IMR-90 (cell line): ENCODE results near the gene BTN1A1. TPM values are rescaled to one million over a fixed set of nuclear protein-coding genes. Genes with fewer than 3 reads are reported as not detected.

Experiments
- ATAC-seq: fragments of 200-7000 bp; cut with Tn5 transposase; 2 replicates; pipeline ENCODE4 v1.9.1; 2020; ENCODE audit warnings: low read depth, mild to moderate bottlenecking, moderate library complexity
- BruUV-seq: library from RNA; stranded (reverse); fragments of 400-500 nt; replicated peaks from 2 replicates; lab custom pipeline; 2021; lab: Mats Ljungman, UMichigan
- CTCF ChIA-PET: fragments of 300-600 bp; formaldehyde crosslinking; extraction: SDS; loops from one replicate; lab custom pipeline; 2021; ENCODE audit warnings: antibody characterized with exemption; lab: Yijun Ruan, JAX
- POLR2A ChIA-PET: fragments of 300-600 bp; sonication (Branson Sonifier 250); formaldehyde crosslinking; loops from one replicate; lab custom pipeline; 2022; ENCODE audit warnings: antibody characterized with exemption; ENCODE audit not compliant: unreplicated experiment; lab: Charles Lee
- DNase-seq: peaks from one replicate; pipeline ENCODE4 v3.0.0; 2013
- H2AFZ ChIP-seq: replicated peaks from 2 replicates; pipeline ENCODE3; 2013; ENCODE audit warnings: low read length, mild to moderate bottlenecking; ENCODE audit not compliant: poor library complexity
- H2AK5ac ChIP-seq: 2 replicates; pipeline ENCODE4 v1.6.1; 2013; ENCODE audit warnings: low read depth, low read length, inconsistent platforms
- H2AK9ac ChIP-seq: replicated peaks from 2 replicates; pipeline ENCODE3; 2013; ENCODE audit warnings: mild to moderate bottlenecking, low read depth, low read length, moderate library complexity; ENCODE audit not compliant: poor library complexity
- H2BK120ac ChIP-seq: 2 replicates; pipeline ENCODE4 v1.6.1; 2013; ENCODE audit warnings: low read depth, low read length, inconsistent platforms
- H2BK15ac ChIP-seq: 3 replicates; pipeline ENCODE4 v1.6.1; 2013; ENCODE audit warnings: low read depth, low read length, inconsistent platforms
- H2BK20ac ChIP-seq: 2 replicates; pipeline ENCODE4 v1.6.1; 2013; ENCODE audit warnings: low read depth, mild to moderate bottlenecking, inconsistent platforms, low read length, moderate library complexity
- H2BK5ac ChIP-seq: 2 replicates; pipeline ENCODE4 v1.6.1; 2013; ENCODE audit warnings: mild to moderate bottlenecking, low read depth, low read length, inconsistent platforms; ENCODE audit not compliant: poor library complexity, severe bottlenecking
- H3K14ac ChIP-seq: replicated peaks from 2 replicates; pipeline ENCODE4 v1.6.1; 2013; ENCODE audit warnings: low read depth, low read length, inconsistent platforms
- H3K18ac ChIP-seq: 2 replicates; pipeline ENCODE4 v1.6.1; 2013; ENCODE audit warnings: low read depth, low read length, control low read depth
- H3K23ac ChIP-seq: 2 replicates; pipeline ENCODE4 v1.6.1; 2013; ENCODE audit warnings: low read depth, low read length, inconsistent platforms
- H3K27ac ChIP-seq: 2 replicates; pipeline ENCODE4 v1.5.1; 2013; ENCODE audit warnings: mild to moderate bottlenecking, control low read depth, low read length; ENCODE audit not compliant: insufficient read depth
- H3K27me3 ChIP-seq: 2 replicates; pipeline ENCODE4 v1.6.1; 2013; ENCODE audit warnings: low read length; ENCODE audit not compliant: control insufficient read depth, insufficient read depth
- H3K36me3 ChIP-seq: 2 replicates; pipeline ENCODE4 v1.6.1; 2013; ENCODE audit warnings: low read length, mixed read lengths; ENCODE audit not compliant: control insufficient read depth, insufficient read depth
- H3K4ac ChIP-seq: 2 replicates; pipeline ENCODE4 v1.6.1; 2013; ENCODE audit warnings: low read depth, low read length, inconsistent platforms
- H3K4me1 ChIP-seq: 2 replicates; pipeline ENCODE4 v1.6.1; 2013; ENCODE audit warnings: low read length, mixed read lengths; ENCODE audit not compliant: control insufficient read depth, insufficient read depth
- H3K4me2 ChIP-seq: 2 replicates; pipeline ENCODE4 v1.6.1; 2013; ENCODE audit warnings: low read depth, mild to moderate bottlenecking, control low read depth, low read length, moderate library complexity
- H3K4me3 ChIP-seq: 2 replicates; pipeline ENCODE4 v1.5.1; 2013; ENCODE audit warnings: low read depth, mild to moderate bottlenecking, control low read depth, low read length, moderate library complexity; ENCODE audit not compliant: insufficient read depth
- H3K56ac ChIP-seq: 2 replicates; pipeline ENCODE4 v1.6.1; 2013; ENCODE audit warnings: low read length, inconsistent platforms; ENCODE audit not compliant: insufficient read depth; ENCODE audit errors: extremely low read depth
- H3K79me1 ChIP-seq, 2 experiments: 2 replicates each; pipeline ENCODE4 v1.6.1; 2013; ENCODE audit warnings: low read length in 2 of 2, inconsistent platforms in 1 of 2, low read depth in 1 of 2
- H3K9ac ChIP-seq: 2 replicates; pipeline ENCODE4 v1.6.1; 2013; ENCODE audit warnings: low read depth, low read length, control low read depth
- H3K9me1 ChIP-seq: 2 replicates; pipeline ENCODE4 v1.6.1; 2013; ENCODE audit warnings: low read length, inconsistent platforms; ENCODE audit not compliant: insufficient read depth
- H3K9me3 ChIP-seq: 2 replicates; pipeline ENCODE4 v1.6.1; 2013; ENCODE audit warnings: low read length; ENCODE audit not compliant: control insufficient read depth, insufficient read depth
- H4K20me1 ChIP-seq: 2 replicates; pipeline ENCODE4 v1.6.1; 2013; ENCODE audit warnings: low read length, inconsistent platforms; ENCODE audit not compliant: insufficient read depth
- H4K5ac ChIP-seq: 2 replicates; pipeline ENCODE4 v1.6.1; 2013; ENCODE audit warnings: mild to moderate bottlenecking, low read depth, low read length, control low read depth
- H4K8ac ChIP-seq, 2 experiments: 2 replicates each; pipeline ENCODE4 v1.6.1; 2013; ENCODE audit warnings: low read depth in 2 of 2, low read length in 2 of 2, control low read depth in 1 of 2, inconsistent platforms in 1 of 2
- H4K91ac ChIP-seq: 2 replicates; pipeline ENCODE4 v1.6.1; 2013; ENCODE audit warnings: low read depth, low read length, inconsistent platforms; ENCODE audit not compliant: insufficient read depth
- FOS ChIP-seq: fragments of 150-350 bp; IDR thresholded peaks from 2 replicates; pipeline ENCODE4 v1.6.1; 2016; ENCODE audit warnings: low read depth, low read length
- NFE2L2 ChIP-seq: fragments of 150-350 bp; IDR thresholded peaks from 2 replicates; pipeline ENCODE4 v1.6.1; 2016; ENCODE audit warnings: low read depth, mild to moderate bottlenecking, low read length
- POLR2A ChIP-seq: IDR thresholded peaks from 2 replicates; pipeline ENCODE4 v1.6.1; 2012; ENCODE audit warnings: mild to moderate bottlenecking, low read depth, low read length
- RCOR1 ChIP-seq: IDR thresholded peaks from 2 replicates; pipeline ENCODE4 v1.6.1; 2012; ENCODE audit warnings: mild to moderate bottlenecking, low read length, improper control_type of control experiment; ENCODE audit not compliant: insufficient replicate concordance
- WGBS, 2 experiments: methylation state at CpG; one replicate each; pipeline versions ENCODE4 v1.1.5 to v1.1.7; 2013; ENCODE audit warnings: missing lambda C conversion rate in 2 of 2; ENCODE audit not compliant: insufficient read length in 1 of 2; ENCODE audit errors: extremely low coverage in 2 of 2; 5-methylcytosine and 5-hydroxymethylcytosine counted together
- dilution Hi-C: fragments of 300-500 bp; cut with HindIII; formaldehyde crosslinking; loops from one replicate; pipeline ENCODE4 v1.14.3; 2018; ENCODE audit warnings: low sequenced_read_pairs; ENCODE audit not compliant: unreplicated experiment
- in situ Hi-C: fragments of 300-500 bp; cut with MboI; formaldehyde crosslinking; loops from 3 replicates; pipeline ENCODE4 v1.14.3; 2019; ENCODE audit warnings: low sequenced_read_pairs, inconsistent platforms, mixed read lengths
- intact Hi-C: fragments of 100-400 bp; cut with micrococcal nuclease; formaldehyde crosslinking; loops from 2 replicates; pipeline ENCODE4 v1.10.0; 2022
- polyA plus RNA-seq, 3 experiments: library from polyadenylated mRNA; depleted of rRNA; stranded (reverse); fragments of >200 nt; gene quantifications; 2 replicates each; pipeline ENCODE4 v1.2.3, GENCODE V29; 2012; ENCODE audit warnings: low replicate concordance in 1 of 3
- total RNA-seq: library from RNA; depleted of rRNA; stranded (reverse); fragments of >200 nt; gene quantifications from 2 replicates; pipeline ENCODE4 v1.2.3, GENCODE V29; 2012
- TF ChIP-seq, protein P1 (sequence below): conservative IDR thresholded peaks from 2 replicates; pipeline ENCODE4 v1.5.1; 2012; ENCODE audit warnings: mild to moderate bottlenecking, low read depth, low read length, improper control_type of control experiment

BTN1A1 gene
- total and polyA plus RNA-seq, 2 of the 4 experiments (the other 2 are of a cell fraction): not detected

DNA sequence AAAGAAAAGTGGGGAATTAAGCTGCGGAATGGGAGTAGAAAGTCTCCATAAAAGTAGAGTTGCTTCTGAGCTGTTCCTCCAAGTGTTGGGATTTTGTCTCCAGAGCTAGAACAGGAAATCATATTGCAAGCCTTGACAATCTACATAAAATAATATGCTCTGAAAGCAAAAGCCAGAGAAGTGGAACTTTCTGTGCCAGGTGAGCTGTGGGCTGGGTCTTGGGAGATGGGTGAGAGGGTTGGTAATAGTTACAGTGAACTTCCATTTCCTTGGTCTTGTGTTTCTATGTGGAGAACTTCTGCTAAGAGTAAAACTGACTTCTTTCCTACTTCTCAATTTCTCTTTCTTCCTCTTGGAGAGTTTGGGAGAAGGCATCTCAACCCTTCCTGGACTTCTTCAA lies 31.8 kb downstream of the BTN1A1 start:
- Histone ChIP-seq H3K27ac (no peak overlapping the region), H2BK5ac (no peak overlapping the region), H4K20me1 (no peaks in the 10 kb centered on the region), H2BK15ac (no peak overlapping the region), H3K14ac (no peak overlapping the region), H3K4me3 (no peak overlapping the region), H2BK120ac (no peak overlapping the region), H3K9ac (no peak overlapping the region), H3K4ac (no peak overlapping the region), H3K9me3 (no peaks in the 10 kb centered on the region), H3K9me1 (peaks cover 3% of the 10 kb centered on the region; the same call in 1 of the 2 replicates), H2BK20ac (no peak overlapping the region), H4K8ac (no peak overlapping the region), H3K27me3 (no peaks in the 10 kb centered on the region), H3K18ac (no peak overlapping the region), H3K4me2 (no peak overlapping the region), H4K5ac (no peak overlapping the region), H2AFZ (no peak overlapping the region), H3K23ac (0 out of 2 replicates have a peak overlapping the region, but pooled peaks have one; percentile 19), H4K91ac (no peak overlapping the region), H3K79me1 (no peaks in the 10 kb centered on the region; a peak in 1 of 4 replicates), H3K4me1 (peaks cover 2% of the 10 kb centered on the region; the same call in 1 of the 2 replicates), H2AK9ac (no peak overlapping the region), H3K56ac (no peak overlapping the region), H2AK5ac (no peak overlapping the region), H3K36me3 (no peaks in the 10 kb centered on the region)
- BruUV-seq: no TSS peak
- no peak for ATAC-seq
- CTCF ChIA-PET: no interaction called here
- POLR2A ChIA-PET: interaction anchor here (0.6 kb wide), 1 partner anchor 616 kb away, joined by 15 read pairs; no protein-coding TSS in a partner anchor
- dilution Hi-C loops (no loop called here), in situ Hi-C loops (no loop called here), intact Hi-C loops (loop anchor here (2.0 kb wide), 1 partner anchor 191 kb away; no protein-coding TSS in a partner anchor)
- TF ChIP-seq POLR2A (no peak), RCOR1 (no peak), NFE2L2 (no peak), FOS (no peak)
- TF ChIP-seq, protein P1, sequence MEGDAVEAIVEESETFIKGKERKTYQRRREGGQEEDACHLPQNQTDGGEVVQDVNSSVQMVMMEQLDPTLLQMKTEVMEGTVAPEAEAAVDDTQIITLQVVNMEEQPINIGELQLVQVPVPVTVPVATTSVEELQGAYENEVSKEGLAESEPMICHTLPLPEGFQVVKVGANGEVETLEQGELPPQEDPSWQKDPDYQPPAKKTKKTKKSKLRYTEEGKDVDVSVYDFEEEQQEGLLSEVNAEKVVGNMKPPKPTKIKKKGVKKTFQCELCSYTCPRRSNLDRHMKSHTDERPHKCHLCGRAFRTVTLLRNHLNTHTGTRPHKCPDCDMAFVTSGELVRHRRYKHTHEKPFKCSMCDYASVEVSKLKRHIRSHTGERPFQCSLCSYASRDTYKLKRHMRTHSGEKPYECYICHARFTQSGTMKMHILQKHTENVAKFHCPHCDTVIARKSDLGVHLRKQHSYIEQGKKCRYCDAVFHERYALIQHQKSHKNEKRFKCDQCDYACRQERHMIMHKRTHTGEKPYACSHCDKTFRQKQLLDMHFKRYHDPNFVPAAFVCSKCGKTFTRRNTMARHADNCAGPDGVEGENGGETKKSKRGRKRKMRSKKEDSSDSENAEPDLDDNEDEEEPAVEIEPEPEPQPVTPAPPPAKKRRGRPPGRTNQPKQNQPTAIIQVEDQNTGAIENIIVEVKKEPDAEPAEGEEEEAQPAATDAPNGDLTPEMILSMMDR: no peak
- WGBS, 2 experiments: no CpG with 5 or more reads among the region's 1 CpG
- DNase-seq: no peak
